ENCODE measurements around the gene TBXAS1.

DNA sequence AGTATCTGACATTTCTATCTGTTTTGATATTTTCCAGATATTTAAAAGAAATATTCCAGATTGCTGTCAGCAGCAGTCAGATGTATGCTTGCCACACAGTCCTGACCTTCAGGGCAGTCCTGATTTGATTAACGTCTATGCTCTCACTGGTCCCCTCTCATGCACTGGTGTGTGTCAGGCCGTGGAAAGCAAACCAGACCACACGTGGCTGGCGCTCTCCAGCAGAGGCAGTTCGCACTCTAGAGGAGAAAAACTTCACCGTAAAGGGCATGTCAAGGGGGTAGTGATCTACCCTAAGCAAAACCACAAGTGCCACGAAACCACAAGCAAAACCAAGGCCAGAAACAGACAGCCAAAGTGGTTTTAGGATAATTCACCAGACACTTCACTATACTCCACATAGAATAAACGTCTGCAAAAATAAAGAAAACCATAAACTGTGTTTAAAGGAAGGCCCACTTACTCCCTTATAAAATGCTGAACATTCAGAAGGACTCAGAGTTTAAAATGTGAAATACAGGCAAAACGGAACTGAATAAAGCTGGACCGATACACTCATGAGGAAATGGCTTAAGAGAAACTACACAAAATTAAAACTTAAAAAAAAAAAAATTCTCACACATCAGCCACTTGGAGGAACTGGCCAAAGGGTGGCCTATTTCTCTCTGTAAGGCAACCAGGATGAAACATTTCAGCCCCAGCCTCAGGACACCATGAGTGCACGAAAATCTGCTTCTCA, 207.3 kb downstream of the TBXAS1 start:
- TF ChIP-seq, protein P1, sequence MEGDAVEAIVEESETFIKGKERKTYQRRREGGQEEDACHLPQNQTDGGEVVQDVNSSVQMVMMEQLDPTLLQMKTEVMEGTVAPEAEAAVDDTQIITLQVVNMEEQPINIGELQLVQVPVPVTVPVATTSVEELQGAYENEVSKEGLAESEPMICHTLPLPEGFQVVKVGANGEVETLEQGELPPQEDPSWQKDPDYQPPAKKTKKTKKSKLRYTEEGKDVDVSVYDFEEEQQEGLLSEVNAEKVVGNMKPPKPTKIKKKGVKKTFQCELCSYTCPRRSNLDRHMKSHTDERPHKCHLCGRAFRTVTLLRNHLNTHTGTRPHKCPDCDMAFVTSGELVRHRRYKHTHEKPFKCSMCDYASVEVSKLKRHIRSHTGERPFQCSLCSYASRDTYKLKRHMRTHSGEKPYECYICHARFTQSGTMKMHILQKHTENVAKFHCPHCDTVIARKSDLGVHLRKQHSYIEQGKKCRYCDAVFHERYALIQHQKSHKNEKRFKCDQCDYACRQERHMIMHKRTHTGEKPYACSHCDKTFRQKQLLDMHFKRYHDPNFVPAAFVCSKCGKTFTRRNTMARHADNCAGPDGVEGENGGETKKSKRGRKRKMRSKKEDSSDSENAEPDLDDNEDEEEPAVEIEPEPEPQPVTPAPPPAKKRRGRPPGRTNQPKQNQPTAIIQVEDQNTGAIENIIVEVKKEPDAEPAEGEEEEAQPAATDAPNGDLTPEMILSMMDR (IDR thresholded peaks at IDR 0.05; ENCODE audit: extremely low read depth in 1 of 2, insufficient read depth in 1 of 2, low read depth in 1 of 2, low read length in 2 of 2): no peak
- TF ChIP-seq POLR2A (IDR thresholded peaks at IDR 0.05; ENCODE audit: low read depth, low read length) (no peak), EZH2 (IDR thresholded peaks at IDR 0.05; ENCODE audit: borderline replicate concordance, low read depth, low read length, severe bottlenecking) (no peak), POLR2AphosphoS5 (IDR thresholded peaks at IDR 0.05; ENCODE audit: insufficient read depth, low read depth, low read length) (no peak), GATA2 (IDR thresholded peaks at IDR 0.05; ENCODE audit: insufficient read depth, insufficient read length, low read depth, low read length) (no peak), JUN (IDR thresholded peaks at IDR 0.05; ENCODE audit: borderline replicate concordance, insufficient read depth, insufficient read length, low read depth) (no peak), MYC (IDR thresholded peaks at IDR 0.05; ENCODE audit: low read depth, low read length) (no peak), FOS (IDR thresholded peaks at IDR 0.05; ENCODE audit: borderline replicate concordance, insufficient read depth, low read length) (no peak)
- TF ChIP-seq, protein P2, sequence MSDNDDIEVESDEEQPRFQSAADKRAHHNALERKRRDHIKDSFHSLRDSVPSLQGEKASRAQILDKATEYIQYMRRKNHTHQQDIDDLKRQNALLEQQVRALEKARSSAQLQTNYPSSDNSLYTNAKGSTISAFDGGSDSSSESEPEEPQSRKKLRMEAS (IDR thresholded peaks at IDR 0.05; ENCODE audit: insufficient read depth, insufficient read length): no peak
